RCC 7860 (cell line): ENCODE measurements around the gene AMOT.
"Not testable (repeated sequence)": the region's sequence is repeated elsewhere in the genome, so short reads cannot be mapped to it uniquely, and the experiment has no call there.

ENCODE experiments used
- DNase-seq: peaks from one replicate; pipeline ENCODE4 v3.0.0-alpha.2; 2015; ENCODE audit warnings: low spot score
- FAIRE-seq: peaks from 2 replicates; lab custom pipeline; 2012; peaks lifted over from hg19 to GRCh38; lab: Jason Lieb, UNC

The AMOT gene

GRCh38 chrX:112840382-112841113, at the start of gene AMOT:
TSS of gene AMOT (minus strand) at chrX:112840831. CDS start at chrX:112823126, 17,705 bp downstream.
- DNase-seq: peak; percentile 42
- peak; percentile 32 for FAIRE-seq

DNA sequence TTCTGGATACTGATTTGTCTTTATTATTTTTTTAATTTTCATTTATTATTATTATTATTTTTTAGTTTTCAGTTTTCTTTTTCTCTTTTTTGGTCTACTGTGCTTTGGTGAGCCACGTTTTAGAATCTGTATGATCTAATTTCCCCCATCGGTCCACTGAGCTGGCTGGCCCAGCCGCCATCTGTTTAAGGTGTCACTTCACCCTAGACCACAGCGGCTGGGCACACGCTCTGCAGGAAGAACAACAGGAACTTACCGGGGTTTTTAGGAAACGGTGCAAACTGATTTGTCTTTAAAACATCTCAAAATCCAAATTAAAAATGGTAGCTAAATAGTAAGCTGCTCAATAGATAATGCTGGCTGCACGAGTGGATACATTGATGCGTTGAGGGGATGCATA, 48.8 kb upstream of the AMOT start:
- FAIRE-seq (no peak), DNase-seq (no peak)

DNA sequence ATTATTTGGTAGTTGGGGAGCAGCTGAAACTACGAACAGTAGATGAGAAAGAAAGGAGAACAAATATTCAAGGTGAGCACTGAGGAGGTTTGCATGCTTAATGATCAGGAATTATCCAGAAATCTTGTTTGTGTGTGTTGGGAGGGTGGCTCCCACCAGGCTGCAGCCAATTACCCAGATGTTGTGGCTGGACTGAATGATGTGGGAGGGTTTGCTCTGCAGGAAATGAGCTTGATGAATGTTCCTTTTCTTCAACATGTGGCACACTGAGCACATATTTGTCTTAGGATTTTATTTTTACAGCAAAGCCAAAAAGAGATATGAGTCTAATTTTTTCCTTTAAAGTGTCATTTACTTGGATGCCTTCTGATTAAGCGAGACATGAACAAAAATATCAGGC, 48.3 kb upstream of the AMOT start:
- no peak for DNase-seq
- no peak for FAIRE-seq

DNA sequence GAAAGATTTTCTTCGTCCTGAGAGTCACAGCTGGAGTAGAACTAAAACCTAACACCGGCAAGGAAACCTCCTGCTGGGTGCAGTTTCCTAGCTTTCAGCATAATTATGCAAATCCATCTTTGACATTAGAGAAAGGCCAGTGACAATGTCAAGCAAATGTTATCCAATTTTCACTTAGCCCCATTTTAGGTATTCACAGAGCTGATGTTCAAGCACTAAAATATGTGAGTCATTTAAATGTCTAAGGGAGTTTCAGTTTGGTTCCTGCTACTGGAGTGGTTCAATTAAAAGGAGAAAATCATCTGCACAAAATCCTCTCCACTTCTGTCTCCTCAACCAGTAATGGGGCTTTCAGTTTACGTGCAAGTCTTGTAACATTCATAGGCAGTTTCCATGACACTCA, 37.1 kb upstream of the AMOT start:
- no peak for FAIRE-seq
- no peak for DNase-seq

DNA sequence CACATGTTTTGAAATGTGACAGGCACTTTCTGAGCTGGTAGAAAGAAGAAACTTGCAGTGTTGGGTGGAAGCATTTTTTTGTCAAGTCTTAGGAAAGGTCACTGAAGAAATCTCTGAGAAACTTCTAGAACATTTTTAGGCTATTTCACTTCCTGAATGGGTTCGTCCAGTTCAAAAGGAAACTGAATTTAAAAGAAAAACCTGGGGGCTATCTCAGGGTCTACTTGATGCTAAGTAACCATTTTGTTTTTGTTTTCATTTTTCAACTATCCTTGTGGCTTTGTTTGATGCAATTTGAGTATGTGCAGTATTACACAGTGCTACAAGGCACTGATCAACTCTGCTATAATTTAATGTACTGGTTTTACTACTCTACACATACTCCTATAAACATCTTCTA, 34.0 kb upstream of the AMOT start:
- DNase-seq (no peak), FAIRE-seq (no peak)

DNA sequence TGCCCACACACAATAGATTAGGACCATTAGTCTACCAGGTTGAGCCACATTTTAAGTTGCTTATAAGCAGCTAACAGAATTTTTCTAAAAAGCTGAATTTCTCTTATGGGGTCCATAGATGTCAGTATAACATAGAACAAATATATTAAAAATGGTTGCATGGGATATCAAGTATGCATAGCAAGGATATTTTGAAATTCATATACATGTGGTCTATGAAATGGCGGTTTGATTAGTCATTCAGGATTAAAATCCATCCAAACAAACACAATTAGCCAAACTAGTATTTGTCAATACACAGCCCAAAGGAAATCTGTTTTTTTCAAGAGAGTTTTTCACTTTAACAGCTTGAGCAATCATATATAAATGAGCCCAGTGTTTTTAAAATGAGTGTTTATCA, 33.5 kb upstream of the AMOT start:
- FAIRE-seq (no peak), DNase-seq (no peak)

GRCh38 chrX:112868586-112868985, 28.0 kb upstream of the AMOT start:
- FAIRE-seq (no peak), DNase-seq (no peak)

DNA sequence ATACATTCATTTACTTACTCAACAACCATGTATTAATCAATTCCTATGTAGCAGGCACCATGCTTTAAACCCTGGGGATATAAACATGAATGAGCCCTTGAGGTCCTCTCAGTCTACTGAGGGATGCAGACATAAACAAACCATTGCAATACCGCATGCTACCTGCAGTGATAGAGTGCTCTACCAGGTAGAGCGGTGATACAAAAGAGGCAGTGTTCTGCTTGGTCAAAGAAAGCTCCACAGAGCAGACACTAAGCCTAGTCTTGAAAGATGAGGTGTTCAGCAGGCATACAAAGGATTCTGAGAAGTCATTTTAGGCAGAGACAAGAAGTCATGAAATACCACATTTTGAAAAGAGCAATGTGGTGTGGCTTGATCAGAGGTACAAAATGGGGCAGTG, 26.9 kb upstream of the AMOT start:
- no peak for FAIRE-seq
- DNase-seq: no peak

- no peak for FAIRE-seq
Measured at GRCh38 chrX:112866175-112866574, 25.5 kb upstream of the AMOT start.

DNA sequence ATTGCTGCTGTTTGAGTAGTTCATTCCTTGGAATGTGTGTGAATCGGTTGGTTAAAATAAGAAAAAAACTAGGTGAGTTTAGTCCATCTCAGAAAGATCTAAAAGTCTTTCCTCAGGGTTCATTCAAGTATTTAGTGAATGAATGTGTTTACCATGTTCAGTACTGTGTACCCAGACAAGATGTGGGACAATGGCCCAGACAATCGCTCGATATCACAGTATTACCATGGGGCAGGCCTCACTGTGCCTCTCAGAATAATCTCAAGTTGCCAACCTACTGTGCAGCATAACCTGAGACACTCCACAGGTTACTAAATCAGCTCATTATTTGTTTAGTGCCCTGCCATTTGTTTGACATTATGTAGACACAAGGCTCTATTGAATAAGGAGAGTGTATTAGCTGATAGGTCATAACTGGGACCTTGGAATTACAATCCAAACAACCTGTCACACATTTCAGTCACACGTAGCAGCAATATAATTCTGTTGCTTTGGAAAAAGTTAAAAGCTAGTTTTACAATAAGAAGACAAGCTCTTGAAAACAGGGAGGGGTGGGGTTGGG, 24.9 kb upstream of the AMOT start:
- no peak for DNase-seq
- no peak for FAIRE-seq

More at GRCh38 chrX:112866175-112866574, 25.5 kb upstream of the AMOT start:
- no peak for DNase-seq

- DNase-seq (no peak), FAIRE-seq (no peak)
Measured at GRCh38 chrX:112863850-112864249, 23.2 kb upstream of the AMOT start.

DNA sequence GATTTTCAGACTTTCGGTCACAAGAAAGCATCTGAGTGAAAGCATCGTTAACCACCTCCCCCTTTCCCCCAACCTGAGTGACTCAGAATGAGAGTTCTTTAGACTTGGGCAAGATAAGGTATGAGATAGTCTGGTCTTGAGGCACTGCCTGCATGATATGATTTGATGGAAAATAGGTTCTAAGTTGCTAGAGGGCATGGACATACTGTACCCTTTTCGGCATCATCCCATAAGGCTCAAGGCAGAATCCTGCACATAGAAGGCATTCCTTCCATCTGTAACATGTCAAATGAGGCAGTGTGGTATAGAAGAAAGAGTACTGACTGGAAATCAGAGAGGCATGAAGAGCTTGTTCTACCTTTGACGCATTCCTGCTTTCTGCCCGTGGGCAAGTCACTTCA, 16.8 kb upstream of the AMOT start:
- DNase-seq (no peak), FAIRE-seq (no peak)

GRCh38 chrX:112854901-112855300, 14.3 kb upstream of the AMOT start:
- FAIRE-seq: not testable (repeated sequence)

GRCh38 chrX:112852851-112853250, 12.2 kb upstream of the AMOT start:
- no peak for FAIRE-seq

More at GRCh38 chrX:112854901-112855300, 14.3 kb upstream of the AMOT start:
- DNase-seq: not testable (repeated sequence)

DNA sequence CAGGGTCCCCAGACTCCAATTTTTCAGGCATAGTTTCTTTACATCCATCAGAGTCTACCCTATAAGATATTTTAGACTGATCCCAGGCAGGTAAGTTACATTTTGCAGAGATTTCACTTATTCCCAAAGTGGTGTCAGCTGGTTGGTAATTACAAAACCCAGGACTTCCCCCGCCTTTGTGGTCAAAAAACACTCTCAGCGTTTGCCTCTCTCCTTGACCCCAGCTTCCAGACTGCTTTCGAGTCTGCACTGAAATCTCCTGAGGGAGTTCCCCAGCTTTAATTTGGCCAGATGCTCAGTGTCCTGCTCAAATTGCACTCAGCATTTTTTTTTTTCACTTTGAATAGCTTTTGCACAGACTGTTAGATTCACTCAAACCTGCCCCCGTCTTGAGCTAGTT, 11.2 kb upstream of the AMOT start:
- no peak for DNase-seq
- no peak for FAIRE-seq

More at GRCh38 chrX:112852851-112853250, 12.2 kb upstream of the AMOT start:
- DNase-seq: no peak

GRCh38 chrX:112851161-112851779, 10.6 kb upstream of the AMOT start:
- DNase-seq (no peak), FAIRE-seq (no peak)

DNA sequence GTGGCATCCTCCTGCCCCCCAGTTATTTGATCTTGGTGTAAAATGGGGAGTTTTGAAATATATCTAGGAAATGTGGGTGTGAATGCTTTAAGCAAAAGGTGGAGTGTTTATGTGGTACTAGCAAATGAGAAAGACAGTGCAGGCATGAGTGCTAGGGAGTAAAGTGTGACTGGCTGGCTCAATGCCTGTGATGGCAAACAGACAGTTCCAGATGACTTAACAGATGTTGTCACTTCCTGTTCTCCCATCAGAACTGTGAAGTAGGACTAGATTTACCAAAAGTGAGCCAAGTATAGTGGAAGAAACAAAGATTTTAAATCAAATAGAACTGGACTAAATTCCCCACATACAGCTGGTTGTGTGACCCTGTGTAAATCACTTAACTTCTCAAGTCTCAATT, 8.4 kb upstream of the AMOT start:
- DNase-seq: peak; percentile 20
- FAIRE-seq: no peak

- FAIRE-seq: no peak
- no peak for DNase-seq
Measured at GRCh38 chrX:112846782-112847181, 6.2 kb upstream of the AMOT start.

- FAIRE-seq (no peak), DNase-seq (no peak)
Measured at GRCh38 chrX:112846187-112846586, 5.6 kb upstream of the AMOT start.

DNA sequence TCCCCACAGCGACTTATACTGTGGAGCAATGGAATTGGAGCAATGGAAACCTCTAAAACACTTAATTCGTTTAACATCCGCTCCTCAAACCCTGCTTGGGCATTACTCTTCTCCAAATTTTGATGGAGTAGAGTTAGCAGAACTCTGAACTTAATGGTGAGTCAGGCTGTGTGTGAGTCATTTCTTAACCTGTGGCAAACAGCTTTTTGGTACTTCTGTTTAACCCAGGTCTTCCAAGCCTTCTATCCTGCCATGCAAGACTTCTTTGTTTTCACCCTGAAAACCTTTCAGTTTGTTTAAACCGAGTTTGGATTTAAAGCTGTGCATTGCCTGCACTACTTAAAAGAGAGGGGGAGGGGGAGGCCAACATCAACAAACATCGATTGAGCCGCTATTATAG, 3.6 kb upstream of the AMOT start:
- peak; percentile 37 for FAIRE-seq
- no peak for DNase-seq

DNA sequence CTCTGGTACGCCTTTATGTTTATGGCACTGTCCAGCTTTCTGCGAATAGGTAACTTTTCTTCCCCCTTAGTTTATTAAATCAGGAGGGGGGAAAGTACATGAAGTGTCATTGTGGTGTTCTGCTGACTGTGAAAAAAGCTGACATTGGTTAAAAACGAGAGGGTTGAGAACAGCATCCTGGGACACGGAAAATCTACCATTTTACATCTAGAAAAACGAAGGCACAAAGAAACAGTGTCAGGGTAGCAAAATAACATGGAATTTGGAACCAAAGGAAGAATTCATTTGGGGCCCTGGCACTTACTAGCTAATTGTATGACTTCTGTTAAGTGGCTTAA, 1.2 kb upstream of the AMOT start:
- DNase-seq (no peak), FAIRE-seq (no peak)

DNA sequence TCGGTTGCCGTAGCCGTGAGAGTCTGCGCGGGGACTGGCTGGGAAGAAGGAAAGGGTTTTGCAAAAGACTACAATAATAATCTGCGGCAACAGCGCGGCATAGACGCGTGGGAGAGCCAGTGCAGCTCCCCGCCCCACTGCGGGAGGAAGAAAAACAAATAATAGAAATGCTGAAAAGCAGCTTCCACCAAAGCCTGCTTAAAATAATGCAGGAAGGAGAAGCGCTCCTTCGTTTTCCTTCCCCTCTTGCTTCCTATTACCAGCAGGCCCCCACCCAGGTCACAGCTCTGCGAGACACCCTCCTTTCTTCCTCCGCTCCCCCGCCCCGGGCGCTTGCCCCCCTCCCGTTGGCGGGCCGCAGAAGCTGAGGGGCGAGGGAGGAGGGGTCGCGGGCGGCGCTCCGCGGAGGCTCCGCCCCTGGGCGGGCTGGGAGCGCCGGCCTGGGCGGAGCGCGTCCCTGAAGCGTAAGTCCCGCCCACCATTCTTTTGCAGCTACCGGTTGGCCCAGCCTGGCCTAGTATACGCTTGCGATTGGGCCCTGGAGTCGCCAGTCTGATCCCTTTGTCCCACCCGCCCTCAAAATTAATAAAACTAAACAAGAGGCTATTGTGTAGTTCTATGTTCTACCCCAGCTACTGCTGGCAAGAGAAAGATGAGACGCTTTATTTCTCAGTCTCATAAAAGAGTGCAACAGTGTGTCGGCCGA, 636 bp upstream of the AMOT start:
- FAIRE-seq (peak; percentile 5), DNase-seq (peak; percentile 69)
